ENCODE measurements around the gene PDIA5.

The PDIA5 gene

GRCh38 chr3:123039178-123039577, 27.6 kb upstream of the PDIA5 start:
- no peaks in the 10 kb centered on the region for H3K4me1 ChIP-seq (ENCODE audit: low read depth, poor library complexity, severe bottlenecking)
- H4K20me1 ChIP-seq (ENCODE audit: insufficient read depth): no peaks in the 10 kb centered on the region
- no peaks in the 10 kb centered on the region for H3K79me2 ChIP-seq (ENCODE audit: insufficient read depth, low read depth)
- no peak overlapping the region for H3K4me2 ChIP-seq
- no peak overlapping the region for H3K27ac ChIP-seq
- H3K4me3 ChIP-seq (IDR thresholded peaks at IDR 0.05; ENCODE audit: insufficient read depth, low read depth, low read length): no peak overlapping the region
- no peak for TF ChIP-seq CTCF (conservative IDR thresholded peaks at IDR 0.05; ENCODE audit: low read depth, low read length)
- no peak overlapping the region for H3K9ac ChIP-seq
- H3K36me3 ChIP-seq (ENCODE audit: insufficient read depth): no peaks in the 10 kb centered on the region
- H3K27me3 ChIP-seq (ENCODE audit: insufficient read depth, low read depth): no peaks in the 10 kb centered on the region
- H2AFZ ChIP-seq (ENCODE audit: low read depth): no peak overlapping the region

GRCh38 chr3:123042413-123042812, 24.4 kb upstream of the PDIA5 start:
- TF ChIP-seq CTCF (conservative IDR thresholded peaks at IDR 0.05; ENCODE audit: low read depth, low read length): no peak
- Histone ChIP-seq H3K4me3 (IDR thresholded peaks at IDR 0.05; ENCODE audit: insufficient read depth, low read depth, low read length) (no peak overlapping the region), H3K9ac (no peak overlapping the region), H3K27me3 (ENCODE audit: insufficient read depth, low read depth) (no peaks in the 10 kb centered on the region), H3K36me3 (ENCODE audit: insufficient read depth) (no peaks in the 10 kb centered on the region), H2AFZ (ENCODE audit: low read depth) (no peak overlapping the region), H4K20me1 (ENCODE audit: insufficient read depth) (no peaks in the 10 kb centered on the region), H3K4me2 (no peak overlapping the region), H3K4me1 (ENCODE audit: low read depth, poor library complexity, severe bottlenecking) (no peaks in the 10 kb centered on the region), H3K27ac (no peak overlapping the region), H3K79me2 (ENCODE audit: insufficient read depth, low read depth) (no peaks in the 10 kb centered on the region)

- Histone ChIP-seq H3K27ac (no peak overlapping the region), H3K36me3 (ENCODE audit: insufficient read depth) (no peaks in the 10 kb centered on the region), H3K4me3 (IDR thresholded peaks at IDR 0.05; ENCODE audit: insufficient read depth, low read depth, low read length) (no peak overlapping the region), H3K27me3 (ENCODE audit: insufficient read depth, low read depth) (no peaks in the 10 kb centered on the region), H3K4me1 (ENCODE audit: low read depth, poor library complexity, severe bottlenecking) (no peaks in the 10 kb centered on the region), H4K20me1 (ENCODE audit: insufficient read depth) (no peaks in the 10 kb centered on the region), H2AFZ (ENCODE audit: low read depth) (no peak overlapping the region), H3K79me2 (ENCODE audit: insufficient read depth, low read depth) (no peaks in the 10 kb centered on the region), H3K4me2 (no peak overlapping the region), H3K9ac (no peak overlapping the region)
- TF ChIP-seq CTCF (conservative IDR thresholded peaks at IDR 0.05; ENCODE audit: low read depth, low read length): no peak
Observed at GRCh38 chr3:123044981-123045763, 21.7 kb upstream of the PDIA5 start.

- no peaks in the 10 kb centered on the region for H4K20me1 ChIP-seq (ENCODE audit: insufficient read depth)
- no peaks in the 10 kb centered on the region for H3K36me3 ChIP-seq (ENCODE audit: insufficient read depth)
- H3K4me1 ChIP-seq (ENCODE audit: low read depth, poor library complexity, severe bottlenecking): no peaks in the 10 kb centered on the region
- no peaks in the 10 kb centered on the region for H3K79me2 ChIP-seq (ENCODE audit: insufficient read depth, low read depth)
- no peak overlapping the region for H3K9ac ChIP-seq
- TF ChIP-seq CTCF (conservative IDR thresholded peaks at IDR 0.05; ENCODE audit: low read depth, low read length): no peak
- H3K4me2 ChIP-seq: no peak overlapping the region
- no peak overlapping the region for H3K4me3 ChIP-seq (IDR thresholded peaks at IDR 0.05; ENCODE audit: insufficient read depth, low read depth, low read length)
- no peak overlapping the region for H2AFZ ChIP-seq (ENCODE audit: low read depth)
- H3K27me3 ChIP-seq (ENCODE audit: insufficient read depth, low read depth): no peaks in the 10 kb centered on the region
- no peak overlapping the region for H3K27ac ChIP-seq
Observed at GRCh38 chr3:123046262-123047061, 20.4 kb upstream of the PDIA5 start.

All from KMS-11 (cell line).